OCI-LY1 (cell line): ENCODE results near the gene PREP.

Source experiments
- CTCF ChIP-seq: fragments of 200-600 bp; sonication (generic), shearing (Covaris generic); IDR thresholded peaks from 2 replicates; pipeline ENCODE4 v1.5.1; 2017; ENCODE audit warnings: mild to moderate bottlenecking, antibody characterized with exemption, low read length, moderate library complexity, mixed read lengths
- EZH2 ChIP-seq: fragments of 200-600 bp; sonication (generic), shearing (Covaris generic); IDR thresholded peaks from 2 replicates; pipeline ENCODE4 v1.8.0; 2017; ENCODE audit warnings: borderline replicate concordance, mixed run types, mild to moderate bottlenecking, antibody characterized with exemption, low read length, moderate library complexity, mixed read lengths

DNA sequence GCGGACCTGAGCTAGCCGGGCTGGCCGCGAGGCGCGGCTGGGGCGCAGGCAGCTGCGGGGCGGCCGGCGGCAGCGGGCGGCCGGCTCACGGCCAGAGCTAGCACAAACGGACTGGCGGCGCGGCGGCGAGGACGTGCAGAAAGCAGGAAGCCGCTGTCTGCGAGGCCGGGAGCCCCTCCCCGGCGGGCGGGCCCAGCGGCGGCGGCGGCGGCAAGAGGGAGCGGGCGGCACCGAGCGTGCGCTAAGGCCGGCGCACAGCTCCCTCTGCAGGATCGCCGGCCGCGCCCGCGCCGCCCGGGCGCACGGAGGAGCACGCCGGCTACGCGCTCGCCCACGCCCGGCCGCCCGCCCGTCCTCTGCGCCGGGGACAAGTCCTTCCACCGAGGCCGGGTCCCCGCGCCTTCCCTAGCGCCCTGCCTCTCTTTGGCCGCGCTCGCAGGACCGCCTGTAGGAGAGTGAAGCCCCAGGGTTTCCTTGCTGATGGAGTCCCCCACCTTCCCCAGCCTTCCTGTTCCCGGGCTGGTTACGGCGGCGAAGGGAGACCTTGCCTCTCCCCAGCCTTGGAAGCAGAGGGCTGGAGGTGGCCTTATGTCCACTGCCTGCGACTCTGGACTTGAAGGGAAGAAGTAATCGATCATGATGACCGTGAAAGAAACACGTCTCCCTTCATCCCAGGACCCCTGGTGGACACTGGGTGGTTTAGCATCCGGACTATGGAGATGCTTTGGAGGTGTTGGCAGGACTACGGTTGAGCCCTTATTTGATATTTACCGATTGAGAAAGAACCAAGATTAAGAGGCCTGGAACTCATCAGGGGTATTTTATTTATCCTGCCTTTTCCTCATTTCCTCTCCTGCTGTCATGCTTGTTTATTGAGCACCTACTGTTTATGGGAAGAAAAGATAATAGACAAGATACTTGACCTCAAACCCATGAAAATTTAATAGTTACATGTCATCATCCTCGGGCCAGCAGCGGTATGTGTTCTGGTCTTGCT lies at the start of gene PREP:
- TF ChIP-seq CTCF (peak; percentile 94), EZH2 (no peak)
